ENCODE results near the gene BMP5. TPM values are rescaled to one million over a fixed set of nuclear protein-coding genes. Genes with fewer than 3 reads are reported as not detected.

Gene BMP5
- total RNA-seq, 1 donor from 2014 or later = 2.2 TPM

DNA sequence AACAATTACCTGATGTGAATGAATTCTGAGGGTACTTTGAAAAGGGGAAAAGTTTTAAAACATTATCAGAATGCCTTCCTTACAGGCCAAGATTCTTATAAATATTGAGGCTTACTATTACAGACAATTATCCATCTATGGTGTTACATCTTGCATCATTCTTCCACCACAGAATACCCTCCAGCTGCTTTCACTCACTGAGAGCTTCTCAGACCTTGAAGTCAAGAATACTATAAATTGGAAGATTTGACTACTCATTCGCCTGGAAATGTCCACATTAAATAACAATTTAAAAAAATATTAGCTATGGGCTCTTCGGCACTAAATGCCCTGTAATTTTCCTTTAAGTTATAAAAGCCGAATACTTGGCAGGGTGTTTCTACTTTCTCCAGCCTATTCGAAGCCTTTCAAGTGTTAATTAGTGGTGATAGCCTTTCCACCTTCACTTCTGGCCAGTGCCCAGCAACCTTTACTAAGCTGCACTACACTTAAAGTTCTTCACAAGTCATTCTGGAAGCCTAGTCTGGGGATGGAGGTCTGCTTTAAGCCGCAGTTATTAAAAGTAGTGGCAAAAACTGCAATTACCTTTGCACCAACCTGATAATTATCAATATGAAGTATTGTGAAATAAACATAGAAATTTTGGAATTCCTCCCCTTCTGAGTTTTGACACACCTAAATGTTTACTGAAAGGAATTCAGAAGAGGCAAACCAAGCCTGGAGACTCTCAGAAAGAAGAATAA, 100.9 kb downstream of the BMP5 start:
- no peak overlapping the region for H3K4me3 Mint-ChIP-seq
- TF ChIP-seq, protein P1, sequence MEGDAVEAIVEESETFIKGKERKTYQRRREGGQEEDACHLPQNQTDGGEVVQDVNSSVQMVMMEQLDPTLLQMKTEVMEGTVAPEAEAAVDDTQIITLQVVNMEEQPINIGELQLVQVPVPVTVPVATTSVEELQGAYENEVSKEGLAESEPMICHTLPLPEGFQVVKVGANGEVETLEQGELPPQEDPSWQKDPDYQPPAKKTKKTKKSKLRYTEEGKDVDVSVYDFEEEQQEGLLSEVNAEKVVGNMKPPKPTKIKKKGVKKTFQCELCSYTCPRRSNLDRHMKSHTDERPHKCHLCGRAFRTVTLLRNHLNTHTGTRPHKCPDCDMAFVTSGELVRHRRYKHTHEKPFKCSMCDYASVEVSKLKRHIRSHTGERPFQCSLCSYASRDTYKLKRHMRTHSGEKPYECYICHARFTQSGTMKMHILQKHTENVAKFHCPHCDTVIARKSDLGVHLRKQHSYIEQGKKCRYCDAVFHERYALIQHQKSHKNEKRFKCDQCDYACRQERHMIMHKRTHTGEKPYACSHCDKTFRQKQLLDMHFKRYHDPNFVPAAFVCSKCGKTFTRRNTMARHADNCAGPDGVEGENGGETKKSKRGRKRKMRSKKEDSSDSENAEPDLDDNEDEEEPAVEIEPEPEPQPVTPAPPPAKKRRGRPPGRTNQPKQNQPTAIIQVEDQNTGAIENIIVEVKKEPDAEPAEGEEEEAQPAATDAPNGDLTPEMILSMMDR (conservative IDR thresholded peaks at IDR 0.05) = no peak
- no peaks in the 10 kb centered on the region for H3K27me3 Mint-ChIP-seq (ENCODE audit: low read depth)
- H3K27ac Mint-ChIP-seq (ENCODE audit: unreplicated experiment) = no peak overlapping the region
- no peaks in the 10 kb centered on the region for H3K9me3 Mint-ChIP-seq
- DNase-seq (ENCODE audit: low read depth, low spot score) = no peak
- no peaks in the 10 kb centered on the region for H3K4me1 Mint-ChIP-seq
- no peaks in the 10 kb centered on the region for H3K36me3 Mint-ChIP-seq (ENCODE audit: low read depth)

GRCh38 chr6:55773620-55774216, 101.7 kb downstream of the BMP5 start:
- H3K36me3 Mint-ChIP-seq (ENCODE audit: low read depth) = no peaks in the 10 kb centered on the region
- H3K4me3 Mint-ChIP-seq = no peak overlapping the region

DNA sequence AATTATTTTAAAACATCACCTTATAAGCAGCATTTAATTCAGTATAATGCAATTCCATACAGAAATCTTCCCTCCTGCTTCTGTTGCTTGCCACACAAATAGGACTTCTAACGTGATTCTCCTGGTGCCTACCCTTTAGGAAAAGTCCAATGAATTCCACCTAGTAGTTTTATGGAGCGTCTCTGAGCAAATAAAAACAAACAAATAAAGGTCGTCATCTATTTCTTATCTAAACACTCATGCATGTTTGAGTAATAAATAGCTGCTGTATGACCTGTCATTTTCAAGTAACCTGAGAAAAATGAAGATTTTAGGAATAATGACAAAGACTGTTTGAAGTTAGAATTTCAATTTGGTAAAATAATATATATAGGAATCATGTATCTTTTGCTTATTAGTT, 102.7 kb downstream of the BMP5 start:
- Mint-ChIP-seq H3K27ac (ENCODE audit: unreplicated experiment) (no peak overlapping the region), H3K36me3 (ENCODE audit: low read depth) (no peaks in the 10 kb centered on the region), H3K9me3 (no peaks in the 10 kb centered on the region), H3K4me1 (no peaks in the 10 kb centered on the region), H3K27me3 (ENCODE audit: low read depth) (no peaks in the 10 kb centered on the region), H3K4me3 (no peak overlapping the region)
- DNase-seq (ENCODE audit: low read depth, low spot score) = no peak
- TF ChIP-seq, protein P1 (conservative IDR thresholded peaks at IDR 0.05) = no peak

More at GRCh38 chr6:55773620-55774216, 101.7 kb downstream of the BMP5 start:
- no peaks in the 10 kb centered on the region for H3K9me3 Mint-ChIP-seq
- no peak overlapping the region for H3K27ac Mint-ChIP-seq (ENCODE audit: unreplicated experiment)
- DNase-seq (ENCODE audit: low read depth, low spot score) = no peak
- TF ChIP-seq, protein P1 (conservative IDR thresholded peaks at IDR 0.05) = no peak
- H3K27me3 Mint-ChIP-seq (ENCODE audit: low read depth) = no peaks in the 10 kb centered on the region
- no peaks in the 10 kb centered on the region for H3K4me1 Mint-ChIP-seq

DNA sequence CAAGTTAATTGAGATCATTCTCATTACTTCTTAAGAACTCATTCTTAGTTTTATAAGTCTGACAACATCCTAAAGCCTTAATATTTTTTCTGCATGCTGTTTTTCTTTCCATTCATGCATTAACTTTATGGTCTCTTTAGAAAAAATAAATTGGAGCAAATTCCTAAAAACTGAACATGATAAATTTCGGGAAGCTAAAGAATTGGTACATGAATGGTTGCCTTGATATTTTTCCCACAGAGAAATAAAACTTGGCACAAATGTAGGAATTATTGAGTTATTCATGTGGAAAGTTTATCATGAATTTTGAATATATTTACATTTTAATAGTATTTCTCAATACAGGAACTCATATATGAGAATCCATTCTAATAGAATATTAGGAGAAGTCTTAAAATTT, 115.9 kb downstream of the BMP5 start:
- Mint-ChIP-seq H3K9me3 (peaks cover 7% of the 10 kb centered on the region), H3K27ac (ENCODE audit: unreplicated experiment) (no peak overlapping the region), H3K36me3 (ENCODE audit: low read depth) (no peaks in the 10 kb centered on the region), H3K27me3 (ENCODE audit: low read depth) (no peaks in the 10 kb centered on the region), H3K4me1 (no peaks in the 10 kb centered on the region), H3K4me3 (no peak overlapping the region)
- no peak for DNase-seq (ENCODE audit: low read depth, low spot score)
- TF ChIP-seq, protein P1 (conservative IDR thresholded peaks at IDR 0.05) = no peak

DNA sequence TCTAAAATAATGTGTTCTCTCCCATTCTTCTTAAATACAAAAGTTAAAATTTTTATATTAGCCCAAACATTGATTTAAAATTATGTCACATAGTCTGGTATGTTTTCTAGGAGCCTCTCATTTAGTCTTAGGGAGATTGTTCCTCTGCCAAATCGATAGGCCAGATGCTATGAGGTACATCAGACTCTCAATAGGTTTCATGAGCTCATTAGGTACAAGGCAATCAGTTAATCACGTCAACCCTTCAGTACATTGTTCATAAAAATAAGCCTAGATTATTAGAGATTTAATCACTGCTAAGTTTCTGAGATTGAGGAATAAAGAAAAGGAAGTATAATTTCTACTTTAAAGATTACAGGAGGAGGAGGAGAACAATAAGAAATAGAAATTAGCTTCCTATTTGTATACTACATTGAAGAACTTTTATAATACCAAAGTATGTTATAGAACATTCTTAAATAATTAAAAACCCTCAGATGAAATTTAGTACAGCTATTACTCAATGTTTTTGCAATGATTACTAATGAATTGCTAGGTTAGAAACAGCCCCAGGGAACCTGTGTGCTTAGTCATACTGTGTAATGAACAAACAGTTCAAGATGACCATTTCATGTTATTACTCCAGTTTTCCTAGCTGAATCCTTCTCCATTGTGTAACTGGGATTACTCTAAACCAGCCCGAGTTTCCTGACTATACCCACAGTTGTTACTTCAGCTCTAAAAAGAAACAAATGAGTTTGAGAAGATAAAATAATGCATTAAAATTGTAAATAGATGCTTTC, 117.0 kb downstream of the BMP5 start:
- H3K4me3 Mint-ChIP-seq = no peak overlapping the region
- TF ChIP-seq, protein P1 (conservative IDR thresholded peaks at IDR 0.05) = no peak
- H3K27me3 Mint-ChIP-seq (ENCODE audit: low read depth) = no peaks in the 10 kb centered on the region
- peaks cover 7% of the 10 kb centered on the region for H3K9me3 Mint-ChIP-seq
- no peaks in the 10 kb centered on the region for H3K4me1 Mint-ChIP-seq
- no peak overlapping the region for H3K27ac Mint-ChIP-seq (ENCODE audit: unreplicated experiment)
- H3K36me3 Mint-ChIP-seq (ENCODE audit: low read depth) = no peaks in the 10 kb centered on the region
- DNase-seq (ENCODE audit: low read depth, low spot score) = no peak

Data from neural crest cell (in vitro differentiated cells).